ACC112 (cell line): ENCODE data around the gene CDR2.
A peak's percentile ranks its signal among the peaks of the same experiment; 100 is the strongest.
"Not testable (repeated sequence)": the region's sequence is repeated elsewhere in the genome, so short reads cannot be mapped to it uniquely, and the experiment has no call there.

Source experiments
- H2AFZ ChIP-seq: fragments of 200-600 bp; sonication (generic); one replicate; pipeline ENCODE4 v1.6.0; 2017; ENCODE audit warnings: antibody characterized with exemption, low read length; ENCODE audit not compliant: unreplicated experiment
- H3K27ac ChIP-seq: fragments of 200-600 bp; sonication (generic); 2 replicates; pipeline ENCODE4 v1.5.1; 2014; ENCODE audit warnings: low read depth, mild to moderate bottlenecking, antibody characterized with exemption, low read length, moderate library complexity
- H3K27me3 ChIP-seq: fragments of 200-600 bp; sonication (generic); 2 replicates; pipeline ENCODE4 v1.6.1; 2014; ENCODE audit warnings: mild to moderate bottlenecking, antibody characterized with exemption, low read length, moderate library complexity, mixed read lengths; ENCODE audit not compliant: insufficient read depth
- H3K36me3 ChIP-seq: fragments of 200-600 bp; sonication (generic); 2 replicates; pipeline ENCODE4 v1.6.1; 2016; ENCODE audit warnings: mild to moderate bottlenecking, antibody characterized with exemption, low read length, moderate library complexity, mixed read lengths; ENCODE audit not compliant: insufficient read depth
- H3K4me1 ChIP-seq: fragments of 200-600 bp; sonication (generic); one replicate; pipeline ENCODE4 v1.6.1; 2016; ENCODE audit warnings: low read length, mixed read lengths; ENCODE audit not compliant: insufficient read depth, unreplicated experiment, control insufficient read depth
- H3K4me3 ChIP-seq: fragments of 200-600 bp; sonication (generic); 2 replicates; pipeline ENCODE4 v1.5.1; 2014; ENCODE audit warnings: mild to moderate bottlenecking, low read depth, low read length
- H3K79me2 ChIP-seq: fragments of 200-600 bp; sonication (generic); one replicate; pipeline ENCODE4 v1.6.0; 2016; ENCODE audit warnings: low read length; ENCODE audit not compliant: control insufficient read depth, unreplicated experiment, insufficient read depth

CDR2 gene

DNA sequence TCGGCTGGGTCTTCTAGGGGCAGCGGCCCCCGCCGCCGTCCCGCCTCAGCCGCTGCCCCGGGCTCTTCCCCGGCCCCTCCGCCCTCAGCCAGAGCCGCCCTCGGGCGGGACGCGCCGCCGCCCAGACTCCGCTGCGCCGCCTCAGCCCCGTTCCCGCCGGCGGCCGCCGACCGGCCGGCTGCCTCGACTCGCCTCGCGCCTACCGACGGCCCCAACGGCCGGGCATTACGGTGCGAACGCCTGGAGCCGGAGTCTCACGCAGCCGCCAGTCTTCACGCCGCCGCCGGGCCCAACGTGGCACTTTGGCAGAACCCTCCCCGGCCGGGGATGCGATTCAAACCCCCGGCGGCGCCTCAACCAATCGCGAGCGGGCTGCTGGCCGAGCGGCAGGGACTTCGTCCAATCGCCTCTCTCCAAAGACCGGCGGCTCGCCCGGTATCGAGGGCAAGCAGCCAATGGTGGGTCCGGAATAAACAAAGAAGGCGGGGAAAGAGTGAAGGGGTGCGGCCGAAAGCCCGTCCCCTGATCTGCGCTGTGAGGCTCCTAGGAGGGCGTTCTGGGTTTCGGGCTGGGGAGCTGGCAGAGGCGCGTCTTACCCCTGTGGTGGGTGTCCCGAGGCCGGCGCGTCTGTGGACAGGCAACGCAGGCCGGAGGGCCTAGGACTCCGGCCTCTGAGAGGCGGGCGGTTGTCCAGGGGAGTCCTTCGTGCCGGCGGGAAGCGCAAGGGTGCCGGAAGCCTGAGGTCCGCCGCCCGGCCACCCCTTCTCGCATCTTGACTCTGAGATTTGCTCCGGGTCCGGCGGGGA is at the start of gene CDR2:
CDR2 (minus strand) TSS at position 309 of the 806 bp plus-strand sequence. CDS start 310 bp downstream, outside the sequence.
- H3K4me3 ChIP-seq = peak within 1 kb of the TSS; percentile 93
- H3K79me2 ChIP-seq = peaks cover 44% of the 10 kb centered on the region
- H3K27ac ChIP-seq = peak within 1 kb of the TSS; percentile 59; the same call in 1 of the 2 replicates
- no peaks in the 10 kb centered on the region for H3K36me3 ChIP-seq
- H3K4me1 ChIP-seq = peaks cover 27% of the 10 kb centered on the region
- peak within 1 kb of the TSS; percentile 93 for H2AFZ ChIP-seq
- no peaks in the 10 kb centered on the region for H3K27me3 ChIP-seq

DNA sequence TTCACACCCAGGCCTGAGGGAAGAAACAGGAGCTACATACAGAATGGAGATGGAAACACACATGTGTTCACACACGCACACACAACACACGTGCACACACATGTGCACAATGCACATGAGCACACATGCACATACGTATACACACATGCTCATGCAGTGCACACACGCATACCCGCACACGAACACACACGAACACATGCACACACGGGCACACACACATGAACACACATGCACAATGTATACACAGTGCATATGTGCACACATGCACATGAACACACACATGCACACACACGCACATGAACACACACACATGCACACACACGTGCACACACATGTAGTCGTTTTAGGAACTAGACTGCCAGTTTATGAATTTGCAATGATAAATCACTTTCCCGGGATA is 49.3 kb upstream of the CDR2 start:
- no peaks in the 10 kb centered on the region for H3K79me2 ChIP-seq
- peaks cover 10% of the 10 kb centered on the region for H3K4me1 ChIP-seq
- no peak overlapping the region for H2AFZ ChIP-seq
- no peaks in the 10 kb centered on the region for H3K27me3 ChIP-seq
- no peak overlapping the region for H3K27ac ChIP-seq
- H3K36me3 ChIP-seq = peaks cover 6% of the 10 kb centered on the region; the same call in 1 of the 2 replicates
- no peak overlapping the region for H3K4me3 ChIP-seq

DNA sequence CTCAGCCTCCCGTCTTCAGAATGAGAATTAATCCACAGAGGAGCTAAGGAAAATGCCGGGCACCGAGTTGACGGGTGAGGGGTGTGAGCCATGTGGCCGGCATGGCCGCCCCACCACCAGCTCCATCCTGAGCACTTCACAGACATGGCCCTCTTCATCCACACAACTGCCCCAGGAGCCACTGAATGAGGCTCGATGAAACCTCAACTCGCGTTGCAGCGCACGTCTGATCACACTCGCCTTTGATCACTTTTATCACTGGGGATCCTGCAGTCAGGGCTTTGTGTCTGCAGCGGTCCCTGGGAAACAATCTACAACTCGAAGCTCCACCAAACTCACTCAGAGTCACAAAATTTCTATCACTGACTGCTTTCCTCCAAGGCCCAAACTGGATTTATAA is 46.7 kb upstream of the CDR2 start:
- Histone ChIP-seq H3K79me2 (no peaks in the 10 kb centered on the region), H3K27me3 (no peaks in the 10 kb centered on the region)

DNA sequence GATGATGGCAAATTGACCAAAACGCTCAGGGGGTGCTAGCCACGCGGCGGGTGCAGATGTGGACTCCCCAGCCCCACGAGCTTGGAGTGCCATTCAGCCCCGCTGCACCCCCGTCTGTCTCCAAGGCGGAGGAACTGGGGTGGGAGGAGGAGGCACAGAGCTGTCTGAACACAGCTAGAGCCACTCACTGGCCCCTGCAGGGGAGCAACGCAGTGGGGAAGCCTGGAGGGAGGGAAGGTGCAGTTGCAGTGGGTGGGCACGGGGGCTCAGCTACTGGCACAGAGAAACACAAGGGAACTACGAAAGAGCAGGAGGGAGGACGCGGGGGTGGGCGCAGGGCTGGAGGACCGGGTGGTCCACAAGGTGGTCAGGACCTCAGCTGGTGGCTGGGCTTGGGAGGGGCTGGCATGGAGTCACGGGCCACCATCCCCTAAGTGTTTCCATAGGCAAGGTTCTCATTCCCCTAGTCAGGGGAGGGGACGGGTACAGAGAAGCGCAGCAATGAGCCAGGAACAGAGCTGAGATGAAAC is 46.3 kb upstream of the CDR2 start:
- Histone ChIP-seq H2AFZ (no peak overlapping the region), H3K4me3 (no peak overlapping the region), H3K27ac (no peak overlapping the region), H3K27me3 (no peaks in the 10 kb centered on the region), H3K4me1 (peaks cover 9% of the 10 kb centered on the region), H3K79me2 (no peaks in the 10 kb centered on the region), H3K36me3 (peaks cover 2% of the 10 kb centered on the region; the same call in 1 of the 2 replicates)

More for the DNA sequence above, 46.7 kb upstream of the CDR2 start:
- peaks cover 2% of the 10 kb centered on the region; the same call in 1 of the 2 replicates for H3K36me3 ChIP-seq
- H3K4me1 ChIP-seq = peaks cover 10% of the 10 kb centered on the region
- no peak overlapping the region for H3K27ac ChIP-seq
- no peak overlapping the region for H2AFZ ChIP-seq
- H3K4me3 ChIP-seq = no peak overlapping the region

DNA sequence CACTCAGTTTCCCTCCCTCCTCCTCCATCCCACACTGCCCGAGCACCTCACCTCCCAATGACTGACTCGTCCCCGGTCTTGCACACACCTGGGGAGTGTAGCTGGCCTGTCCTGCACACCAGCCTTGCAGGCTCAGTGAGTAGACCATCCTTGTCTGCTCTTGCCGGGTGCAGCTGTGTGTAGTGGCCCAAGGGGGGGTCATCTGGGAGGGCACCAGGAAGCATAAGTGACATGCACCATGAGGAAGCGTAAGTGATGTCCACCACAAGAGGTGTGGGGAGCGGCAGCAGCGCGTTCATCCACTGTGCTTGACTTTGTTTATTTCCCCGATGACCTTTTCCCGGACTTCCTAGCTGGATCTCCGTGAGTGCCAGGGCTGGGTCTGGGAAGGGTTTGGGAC is 45.5 kb upstream of the CDR2 start:
- no peaks in the 10 kb centered on the region for H3K27me3 ChIP-seq
- no peak overlapping the region for H3K27ac ChIP-seq
- H3K4me1 ChIP-seq = peaks cover 3% of the 10 kb centered on the region
- no peak overlapping the region for H2AFZ ChIP-seq
- H3K79me2 ChIP-seq = no peaks in the 10 kb centered on the region
- no peak overlapping the region for H3K4me3 ChIP-seq
- peaks cover 2% of the 10 kb centered on the region; the same call in 1 of the 2 replicates for H3K36me3 ChIP-seq

DNA sequence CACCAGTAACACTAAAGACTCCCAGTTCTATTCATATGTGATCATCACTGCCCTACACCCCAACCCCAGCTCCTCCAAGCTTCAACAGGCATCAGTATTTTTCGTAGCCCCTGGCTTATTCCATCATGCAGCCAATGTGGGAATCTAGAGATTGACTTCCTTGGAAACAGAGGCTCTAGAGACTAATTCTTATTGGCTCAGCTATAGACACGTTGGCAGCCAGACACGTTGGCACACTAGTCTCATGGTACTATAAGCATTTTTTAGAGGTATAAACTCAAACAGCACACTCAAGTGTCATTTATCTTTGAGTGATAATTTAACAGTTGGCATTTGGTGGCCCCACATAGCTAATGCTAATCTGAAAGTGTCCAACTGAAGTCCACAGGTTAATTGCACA is 44.4 kb upstream of the CDR2 start:
- H3K27ac ChIP-seq = no peak overlapping the region
- H3K4me3 ChIP-seq = no peak overlapping the region
- H3K4me1 ChIP-seq = no peaks in the 10 kb centered on the region
- no peak overlapping the region for H2AFZ ChIP-seq
- H3K27me3 ChIP-seq = no peaks in the 10 kb centered on the region
- peaks cover 2% of the 10 kb centered on the region; the same call in 1 of the 2 replicates for H3K36me3 ChIP-seq
- no peaks in the 10 kb centered on the region for H3K79me2 ChIP-seq

DNA sequence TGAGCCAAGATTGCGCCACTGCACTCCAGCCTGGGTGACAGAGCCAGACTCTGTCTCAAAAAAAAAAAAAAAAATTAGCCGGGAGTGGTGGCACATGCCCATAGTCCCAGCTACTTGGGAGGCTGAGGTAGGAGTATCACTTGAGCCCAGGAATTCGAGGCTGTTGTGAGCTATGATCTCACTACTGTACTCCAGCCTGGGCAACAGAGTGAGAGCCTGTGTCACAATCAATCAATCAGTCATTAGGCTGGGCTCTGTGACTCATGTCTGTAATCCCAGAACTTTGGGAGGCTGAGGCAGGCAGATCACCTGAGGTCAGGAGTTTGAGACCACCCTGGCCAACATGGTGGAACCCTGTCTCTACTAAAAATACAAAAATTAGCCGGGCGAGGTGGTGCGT is 43.4 kb upstream of the CDR2 start:
- not testable (repeated sequence) for H2AFZ ChIP-seq, H3K27me3 ChIP-seq, H3K4me1 ChIP-seq, H3K27ac ChIP-seq, H3K36me3 ChIP-seq, H3K4me3 ChIP-seq, H3K79me2 ChIP-seq

DNA sequence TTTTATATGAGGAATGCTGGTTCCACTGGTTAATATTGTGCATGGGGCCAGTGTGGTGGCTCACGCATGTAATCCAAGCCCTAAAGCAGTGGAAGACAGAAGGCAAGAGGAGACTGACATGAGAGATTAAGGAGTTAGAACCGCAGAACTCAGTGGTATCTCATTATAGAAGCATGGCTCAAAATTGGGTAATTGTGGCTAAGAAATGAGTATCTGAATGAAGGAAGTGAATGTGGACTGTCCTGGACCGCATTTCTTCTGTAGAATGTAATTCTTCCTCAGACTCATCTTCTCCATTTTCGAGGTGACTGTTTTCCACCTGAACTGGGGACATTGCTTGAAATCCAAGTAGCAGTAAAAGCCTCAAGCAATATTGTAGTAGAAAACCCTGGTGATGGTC is 42.6 kb upstream of the CDR2 start:
- Histone ChIP-seq H3K36me3 (peaks cover 2% of the 10 kb centered on the region; the same call in 1 of the 2 replicates), H3K4me1 (no peaks in the 10 kb centered on the region), H3K4me3 (no peak overlapping the region)

DNA sequence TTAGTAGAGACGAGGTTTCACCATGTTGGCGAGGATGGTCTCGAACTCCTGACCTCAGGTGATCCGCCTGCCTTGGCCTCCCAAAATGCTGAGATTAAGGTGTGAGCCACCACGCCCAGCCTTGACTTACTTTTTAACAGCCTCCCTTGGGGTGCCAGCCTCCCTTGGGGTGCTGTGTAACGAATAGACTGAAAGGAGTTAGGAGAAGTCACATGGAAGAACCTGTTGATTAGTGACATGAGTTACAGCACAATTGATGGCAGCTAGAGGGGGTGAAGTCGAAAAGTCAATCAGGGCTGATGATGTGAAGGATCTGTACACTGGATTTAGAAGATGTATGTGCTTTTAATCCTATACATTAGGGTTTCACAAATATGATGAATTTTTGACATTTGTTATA is 39.4 kb upstream of the CDR2 start:
- Histone ChIP-seq H2AFZ (no peak overlapping the region), H3K27me3 (no peaks in the 10 kb centered on the region), H3K4me1 (no peaks in the 10 kb centered on the region), H3K36me3 (no peaks in the 10 kb centered on the region), H3K27ac (no peak overlapping the region), H3K4me3 (no peak overlapping the region), H3K79me2 (no peaks in the 10 kb centered on the region)

More for the DNA sequence above, 42.6 kb upstream of the CDR2 start:
- Histone ChIP-seq H3K27me3 (no peaks in the 10 kb centered on the region), H3K79me2 (no peaks in the 10 kb centered on the region), H3K27ac (no peak overlapping the region), H2AFZ (no peak overlapping the region)

DNA sequence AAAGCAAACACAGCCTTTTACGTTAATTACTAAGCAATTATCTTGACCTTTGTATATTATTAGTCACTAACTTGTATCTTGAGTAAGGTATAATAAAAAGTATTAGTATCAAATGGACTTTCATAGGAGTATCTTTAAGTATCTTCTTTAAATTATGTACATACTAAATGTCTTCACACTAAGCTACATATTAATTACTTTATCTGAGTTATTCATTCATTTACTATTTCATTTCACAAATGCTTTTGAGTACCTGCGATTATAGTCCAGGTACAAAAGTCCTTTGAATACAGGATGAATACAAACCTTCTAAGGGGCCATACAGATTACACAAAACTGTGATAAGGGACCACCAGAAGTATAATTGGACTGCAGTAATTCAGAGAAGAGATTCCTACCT is 33.1 kb upstream of the CDR2 start:
- no peak overlapping the region for H3K4me3 ChIP-seq
- peaks cover 8% of the 10 kb centered on the region for H3K4me1 ChIP-seq
- H3K36me3 ChIP-seq = no peaks in the 10 kb centered on the region
- H3K27me3 ChIP-seq = no peaks in the 10 kb centered on the region
- H2AFZ ChIP-seq = no peak overlapping the region
- no peak overlapping the region for H3K27ac ChIP-seq
- H3K79me2 ChIP-seq = no peaks in the 10 kb centered on the region

DNA sequence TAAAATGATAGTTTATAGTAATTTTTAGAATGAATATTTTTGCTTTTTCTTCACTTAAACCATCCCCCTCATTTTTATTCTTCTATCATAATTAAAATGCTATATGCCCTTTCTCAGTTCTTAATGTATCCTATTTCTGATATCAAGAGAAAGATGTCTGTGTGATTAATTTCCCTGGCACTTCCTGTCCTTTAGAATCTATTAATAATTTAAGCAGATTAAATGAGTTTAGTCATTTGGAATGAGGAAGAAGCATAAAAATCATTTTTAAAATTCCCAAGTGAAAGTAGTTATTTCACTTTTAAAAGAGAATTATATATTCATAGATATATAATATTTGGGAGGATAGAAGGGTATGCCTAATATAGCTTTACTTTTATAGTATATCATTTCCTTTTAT is 27.8 kb upstream of the CDR2 start:
- Histone ChIP-seq H3K4me1 (peaks cover 34% of the 10 kb centered on the region), H2AFZ (peak overlapping the region; percentile 60), H3K27ac (peak overlapping the region; percentile 79), H3K79me2 (no peaks in the 10 kb centered on the region), H3K4me3 (peak overlapping the region; percentile 61), H3K27me3 (no peaks in the 10 kb centered on the region), H3K36me3 (no peaks in the 10 kb centered on the region)
